MG63 (cell line): ENCODE measurements around the gene HSPA12A. TPM values are rescaled to one million over a fixed set of nuclear protein-coding genes. Genes with fewer than 3 reads are reported as not detected.

Experiments
- DNase-seq: peaks from one replicate; pipeline ENCODE4 v3.0.0-alpha.2; 2020
- H3K27me3 ChIP-seq: fragments of 250-450 bp; sonication (Bioruptor Pico); 2 replicates; pipeline ENCODE4 v1.5.1; 2020; ENCODE audit warnings: mild to moderate bottlenecking, moderate library complexity
- H3K36me3 ChIP-seq: fragments of 250-450 bp; sonication (Bioruptor Pico); 2 replicates; pipeline ENCODE4 v1.5.1; 2020; ENCODE audit warnings: mild to moderate bottlenecking, moderate library complexity
- H3K4me3 ChIP-seq: fragments of 250-450 bp; sonication (Bioruptor Pico); 2 replicates; pipeline ENCODE4 v1.5.1; 2020; ENCODE audit warnings: mild to moderate bottlenecking, moderate library complexity
- H3K9me3 ChIP-seq: fragments of 250-450 bp; sonication (Bioruptor Pico); 2 replicates; pipeline ENCODE4 v1.5.1; 2020; ENCODE audit warnings: mild to moderate bottlenecking, moderate library complexity
- total RNA-seq: library from RNA; depleted of rRNA; stranded (reverse); fragments of >200 nt; shearing (Covaris generic); gene quantifications from 2 replicates; pipeline ENCODE4 v1.2.3, GENCODE V29; 2014; ENCODE audit warnings: low replicate concordance

The HSPA12A gene
- total RNA-seq, 1 experiment from 2014 or later, result 2.8 TPM

DNA sequence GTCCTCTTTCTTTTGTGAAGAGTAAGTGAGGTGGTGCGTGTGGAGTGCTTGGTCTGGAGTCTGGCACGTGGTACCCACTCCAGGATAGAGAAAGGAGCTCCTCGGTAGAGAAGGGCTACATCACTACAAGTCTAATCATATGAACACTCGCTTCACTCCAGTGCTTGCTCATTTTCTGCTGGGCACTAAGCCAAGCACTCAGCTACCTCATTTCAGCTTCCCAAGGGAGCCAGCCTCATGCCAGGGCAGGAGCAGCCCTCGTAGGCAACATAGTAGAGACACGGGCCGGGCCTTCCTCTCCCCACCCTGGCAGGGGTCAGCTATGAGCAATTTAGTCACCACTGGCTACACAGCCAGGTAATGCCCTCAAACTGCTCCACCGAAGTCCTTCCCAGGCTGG is 11.4 kb upstream of the HSPA12A start:
- Histone ChIP-seq H3K36me3 (no peaks in the 10 kb centered on the region), H3K4me3 (no peak overlapping the region), H3K27me3 (no peaks in the 10 kb centered on the region), H3K9me3 (no peaks in the 10 kb centered on the region)
- DNase-seq, result no peak

DNA sequence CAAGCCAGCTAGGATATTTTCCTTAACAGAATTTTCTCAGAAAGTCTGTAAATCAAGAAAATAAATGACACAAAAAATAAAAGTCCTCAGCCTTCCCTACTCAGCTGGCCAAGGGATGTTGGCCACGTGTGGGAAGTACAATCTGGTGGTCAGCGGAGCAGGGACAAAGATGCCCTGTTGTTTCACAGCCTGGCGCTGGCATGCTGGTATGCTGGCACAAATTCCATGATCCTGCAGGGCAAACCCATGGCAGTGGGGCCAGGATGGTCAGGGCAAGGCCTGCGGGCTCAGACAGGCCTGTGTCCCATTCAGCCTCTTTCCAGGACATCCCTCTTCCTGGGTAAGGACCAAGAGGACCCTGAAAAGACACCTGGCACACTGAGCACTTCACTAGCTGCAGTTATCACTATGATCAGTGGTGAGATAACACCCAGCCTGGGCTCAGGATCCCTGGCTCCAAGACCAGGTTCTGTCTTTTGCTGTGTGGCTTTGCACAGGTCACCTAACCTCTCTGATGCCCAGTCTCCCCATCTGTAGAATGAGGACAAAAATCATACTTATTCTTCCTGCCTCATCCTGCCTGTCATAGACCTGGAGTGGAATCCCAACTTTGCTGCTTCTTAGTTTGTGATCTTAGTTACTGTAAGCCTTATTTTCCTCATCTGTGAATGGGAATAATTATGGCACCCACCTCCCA is 10.8 kb upstream of the HSPA12A start:
- Histone ChIP-seq H3K27me3 (no peaks in the 10 kb centered on the region), H3K4me3 (no peak overlapping the region), H3K36me3 (no peaks in the 10 kb centered on the region), H3K9me3 (no peaks in the 10 kb centered on the region)
- no peak for DNase-seq

DNA sequence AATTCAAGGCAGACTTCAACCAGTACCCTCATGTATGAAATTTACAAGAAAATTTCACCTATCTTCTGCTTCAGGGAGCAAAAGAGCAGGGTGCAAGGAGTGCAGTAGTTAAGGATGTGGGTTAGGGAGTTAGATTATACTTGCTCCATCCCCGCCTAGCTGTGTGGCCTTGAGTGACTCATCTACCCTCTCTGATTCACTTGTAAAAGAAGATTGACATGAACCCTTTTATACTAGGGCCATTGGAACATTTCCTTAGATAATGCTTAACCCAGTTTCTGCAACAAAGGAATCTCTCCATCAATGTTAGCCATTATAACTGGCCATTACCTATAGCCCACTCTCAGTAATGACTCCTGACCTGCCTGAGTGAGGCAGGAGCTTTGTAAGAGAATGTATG is 10.2 kb upstream of the HSPA12A start:
- Histone ChIP-seq H3K27me3 (no peaks in the 10 kb centered on the region), H3K4me3 (no peak overlapping the region), H3K9me3 (no peaks in the 10 kb centered on the region), H3K36me3 (no peaks in the 10 kb centered on the region)
- no peak for DNase-seq

DNA sequence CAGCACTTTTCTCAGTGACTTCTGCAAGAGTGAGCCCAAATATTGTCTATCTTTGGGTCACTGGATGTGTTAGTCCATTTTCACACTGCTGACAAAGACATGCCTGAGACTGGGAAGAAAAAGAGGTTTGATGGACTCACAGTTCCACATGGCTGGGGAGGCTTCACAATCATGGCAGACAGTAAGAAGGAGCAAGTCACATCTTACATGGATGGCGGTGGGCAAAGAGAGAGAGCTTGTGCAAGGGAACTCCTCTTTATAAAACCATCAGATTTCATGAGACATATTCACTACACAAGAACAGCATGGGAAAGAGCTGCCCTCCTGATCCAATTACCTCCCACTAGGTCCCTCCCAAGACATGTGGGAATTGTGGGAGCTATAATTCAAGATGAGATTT is 6.1 kb upstream of the HSPA12A start:
- DNase-seq, result no peak
- Histone ChIP-seq H3K9me3 (no peaks in the 10 kb centered on the region), H3K36me3 (no peaks in the 10 kb centered on the region), H3K4me3 (no peak overlapping the region), H3K27me3 (no peaks in the 10 kb centered on the region)

DNA sequence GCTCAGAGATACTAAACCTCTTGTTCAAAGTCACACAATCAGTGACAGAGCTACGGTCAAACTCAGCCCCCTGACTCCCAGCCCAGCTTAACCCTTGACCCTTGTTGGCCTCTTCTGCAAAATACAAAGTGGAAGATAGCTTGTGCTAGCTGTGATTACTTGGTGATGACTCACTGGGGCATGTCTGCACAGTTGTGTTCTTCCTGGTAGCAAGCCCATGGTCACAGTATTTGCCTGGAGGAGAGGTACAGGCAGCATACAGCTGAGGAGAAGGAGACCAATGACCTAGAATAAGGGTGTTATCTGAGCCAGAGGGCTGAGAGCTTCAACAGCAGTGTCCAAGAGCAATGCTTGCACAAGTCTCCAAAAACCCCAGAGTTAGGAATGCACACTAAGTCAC is 5.7 kb upstream of the HSPA12A start:
- H3K4me3 ChIP-seq, result no peak overlapping the region
- H3K27me3 ChIP-seq, result no peaks in the 10 kb centered on the region
- DNase-seq, result peak; percentile 64
- no peaks in the 10 kb centered on the region for H3K9me3 ChIP-seq
- H3K36me3 ChIP-seq, result no peaks in the 10 kb centered on the region

DNA sequence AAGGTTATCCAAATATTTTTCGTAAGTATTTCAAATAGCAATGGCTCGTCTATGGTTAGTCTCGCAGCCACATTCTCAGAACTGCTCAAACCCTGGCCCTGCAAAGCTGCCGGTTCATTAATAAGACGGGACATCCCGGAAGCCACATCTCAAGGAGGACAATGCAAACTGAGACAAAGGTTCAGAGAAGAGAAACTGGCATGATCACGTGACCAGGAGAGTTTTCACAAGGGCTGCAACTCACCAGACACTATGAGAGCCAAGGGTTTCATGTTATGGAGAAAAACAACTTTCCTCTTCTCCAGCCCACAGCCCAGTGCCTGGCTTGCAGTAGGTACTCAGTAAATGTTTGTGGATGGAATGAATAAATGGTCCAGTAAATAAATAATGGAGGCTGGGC is 5.0 kb upstream of the HSPA12A start:
- Histone ChIP-seq H3K9me3 (no peaks in the 10 kb centered on the region), H3K27me3 (no peaks in the 10 kb centered on the region), H3K4me3 (no peak overlapping the region), H3K36me3 (no peaks in the 10 kb centered on the region)
- no peak for DNase-seq

DNA sequence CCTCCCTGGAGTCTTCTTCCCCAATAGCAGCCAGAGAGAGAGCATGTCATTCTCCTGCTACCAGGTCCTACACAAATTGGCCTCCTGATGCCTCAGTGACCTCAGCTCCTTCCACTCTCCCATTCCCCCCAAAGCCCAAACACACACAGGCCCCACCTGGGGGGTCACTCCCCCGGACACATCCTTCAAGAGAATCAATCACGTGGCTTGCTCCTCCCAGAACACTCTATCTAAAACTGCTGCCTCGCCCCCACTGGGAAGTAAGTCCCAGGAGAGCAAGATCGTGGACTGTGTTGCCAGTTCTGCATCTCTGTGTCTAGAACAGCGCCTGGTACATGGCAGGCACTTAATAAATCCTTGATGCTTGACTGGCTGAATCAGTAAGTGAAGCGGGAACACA is 2.5 kb upstream of the HSPA12A start:
- Histone ChIP-seq H3K4me3 (no peak overlapping the region), H3K27me3 (no peaks in the 10 kb centered on the region), H3K36me3 (no peaks in the 10 kb centered on the region), H3K9me3 (no peaks in the 10 kb centered on the region)
- DNase-seq, result no peak

DNA sequence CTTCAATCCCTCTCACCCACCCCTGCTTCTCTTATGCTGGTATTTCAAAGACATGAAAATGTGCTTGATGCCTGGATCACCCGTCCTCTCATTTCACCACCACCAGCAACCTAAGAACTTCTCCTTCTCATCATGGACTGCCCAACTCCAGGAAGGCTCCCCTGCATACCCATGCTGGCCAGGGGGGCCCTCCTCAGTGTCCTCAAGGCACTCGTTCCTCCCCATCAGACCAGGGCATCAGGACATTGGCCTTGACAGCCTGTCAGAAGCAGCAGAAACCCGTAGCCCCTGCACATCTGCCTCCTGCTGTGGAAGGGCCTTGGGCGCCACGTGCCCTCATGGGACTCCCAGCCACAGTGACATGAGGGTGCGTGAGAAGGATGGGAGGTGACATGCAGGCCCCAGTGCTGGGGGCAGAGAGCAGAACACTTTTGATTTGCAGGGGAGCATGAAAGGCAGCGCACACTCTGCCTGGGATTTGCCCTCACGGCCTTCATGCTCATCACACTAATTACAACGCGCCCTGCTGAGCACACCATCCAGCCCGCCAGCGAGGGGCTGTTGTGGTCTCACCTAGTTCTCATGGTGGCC is 1.9 kb upstream of the HSPA12A start:
- no peaks in the 10 kb centered on the region for H3K27me3 ChIP-seq
- no peaks in the 10 kb centered on the region for H3K36me3 ChIP-seq
- no peaks in the 10 kb centered on the region for H3K9me3 ChIP-seq
- no peak for DNase-seq
- no peak overlapping the region for H3K4me3 ChIP-seq

DNA sequence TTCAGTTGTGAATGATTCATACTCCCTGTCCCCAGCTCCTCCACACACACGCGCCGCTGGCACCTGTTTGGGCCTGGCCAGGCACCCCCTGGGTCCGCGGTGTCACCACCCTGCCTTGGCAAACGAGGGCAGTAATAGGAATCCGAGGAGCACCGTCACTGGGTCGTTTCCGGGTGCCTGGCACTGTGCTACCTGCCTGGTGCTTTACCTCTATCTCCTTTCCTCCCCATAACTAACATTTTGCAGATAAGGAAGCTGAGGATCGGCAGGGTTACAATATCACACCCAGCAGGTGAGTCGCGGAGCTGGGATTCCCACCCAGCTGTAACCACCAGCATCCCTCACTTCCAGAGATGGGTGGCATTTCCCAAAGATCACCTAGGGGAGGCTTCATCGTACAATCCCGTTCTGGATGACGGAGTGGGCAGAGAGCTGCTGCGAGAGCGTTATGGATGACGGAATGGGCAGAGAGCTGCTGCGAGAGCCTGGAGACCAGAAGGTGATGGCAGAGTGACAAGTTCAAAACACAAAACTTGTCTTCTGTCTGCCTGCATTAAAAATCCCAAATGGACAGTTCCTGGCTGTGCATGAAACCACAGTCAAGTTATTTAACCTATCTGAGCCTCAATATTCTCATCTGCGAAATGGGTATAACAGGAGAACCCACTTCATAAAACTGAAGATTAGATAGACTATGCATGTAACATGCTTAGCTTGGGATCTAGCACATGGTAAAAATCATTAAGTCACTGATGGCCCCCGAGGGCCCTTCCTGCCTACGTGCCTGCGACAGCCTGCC is 1.1 kb upstream of the HSPA12A start:
- H3K4me3 ChIP-seq, result peak overlapping the region; percentile 60
- no peaks in the 10 kb centered on the region for H3K9me3 ChIP-seq
- no peak for DNase-seq
- H3K36me3 ChIP-seq, result no peaks in the 10 kb centered on the region
- no peaks in the 10 kb centered on the region for H3K27me3 ChIP-seq

DNA sequence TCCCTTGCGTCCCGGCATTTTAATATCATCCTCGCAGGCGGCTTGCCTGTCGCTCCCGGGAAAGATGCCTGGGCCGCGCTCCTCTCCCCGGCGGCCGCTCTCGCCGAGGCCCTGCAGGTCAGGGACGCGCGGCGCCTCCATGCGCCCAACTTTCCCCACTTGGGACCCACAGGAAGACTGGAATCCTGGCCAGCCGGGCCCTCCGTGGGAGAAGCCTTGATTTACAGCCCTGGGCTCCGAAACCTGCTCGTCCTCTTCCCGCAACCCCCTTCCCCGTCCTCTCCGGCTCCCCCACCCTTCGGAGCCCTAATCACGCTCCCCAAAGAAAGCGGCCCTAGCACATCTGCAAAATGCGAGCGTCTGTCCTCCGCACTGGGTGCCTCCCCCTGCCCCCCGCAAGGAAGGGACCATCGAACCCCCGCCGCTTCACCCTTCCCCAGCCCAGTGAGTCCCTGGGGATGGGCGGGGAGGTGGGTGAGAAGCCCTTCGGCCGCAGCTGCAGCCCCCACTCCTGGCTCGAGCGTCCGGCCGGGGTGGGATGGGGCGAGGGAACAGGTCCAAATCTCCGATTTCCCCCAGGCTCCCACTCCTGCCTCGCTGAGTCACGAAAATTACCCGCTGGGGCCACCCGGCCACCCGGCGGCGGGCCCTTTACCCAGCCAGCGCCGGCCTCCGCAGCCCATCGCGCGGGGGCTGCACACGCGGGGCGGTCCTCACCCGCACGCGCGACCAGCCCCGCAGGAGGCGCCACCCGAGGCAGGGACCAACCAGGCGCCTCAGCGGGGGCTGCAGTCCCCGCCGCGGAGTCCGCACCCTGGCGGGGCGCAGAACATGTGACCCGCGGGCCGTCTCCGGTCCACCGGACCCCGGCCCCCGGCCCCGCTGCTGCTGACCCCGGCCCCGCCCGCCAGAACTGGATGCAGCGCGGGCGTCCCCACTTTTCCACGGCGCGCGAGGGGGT is 695 bp downstream of the HSPA12A start:
- Histone ChIP-seq H3K9me3 (no peaks in the 10 kb centered on the region), H3K36me3 (no peaks in the 10 kb centered on the region), H3K4me3 (peak overlapping the region; percentile 60), H3K27me3 (no peaks in the 10 kb centered on the region)
- DNase-seq, result peak; percentile 38

DNA sequence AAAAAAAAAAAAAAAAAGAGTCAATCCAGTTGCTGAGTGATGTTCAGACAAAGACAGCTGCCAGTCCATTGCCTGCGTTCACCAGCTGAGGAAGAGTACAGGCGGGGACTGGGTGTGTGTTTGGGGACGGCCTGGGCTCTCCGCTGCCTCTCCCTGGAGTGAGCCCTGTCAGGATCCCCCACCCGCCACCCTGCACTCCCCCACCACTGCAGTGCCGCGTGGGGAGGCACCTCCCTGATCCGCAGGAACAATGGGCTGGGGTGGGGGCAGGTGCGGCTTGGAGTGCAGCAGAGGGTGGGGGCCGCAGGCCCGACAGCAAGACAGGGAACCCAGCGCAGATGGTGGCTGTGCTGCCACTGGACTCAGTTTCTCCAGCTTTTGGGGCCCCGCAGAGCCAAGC is 1.4 kb downstream of the HSPA12A start:
- H3K27me3 ChIP-seq, result no peaks in the 10 kb centered on the region
- H3K9me3 ChIP-seq, result no peaks in the 10 kb centered on the region
- H3K36me3 ChIP-seq, result no peaks in the 10 kb centered on the region
- no peak for DNase-seq
- peak overlapping the region; percentile 60 for H3K4me3 ChIP-seq

DNA sequence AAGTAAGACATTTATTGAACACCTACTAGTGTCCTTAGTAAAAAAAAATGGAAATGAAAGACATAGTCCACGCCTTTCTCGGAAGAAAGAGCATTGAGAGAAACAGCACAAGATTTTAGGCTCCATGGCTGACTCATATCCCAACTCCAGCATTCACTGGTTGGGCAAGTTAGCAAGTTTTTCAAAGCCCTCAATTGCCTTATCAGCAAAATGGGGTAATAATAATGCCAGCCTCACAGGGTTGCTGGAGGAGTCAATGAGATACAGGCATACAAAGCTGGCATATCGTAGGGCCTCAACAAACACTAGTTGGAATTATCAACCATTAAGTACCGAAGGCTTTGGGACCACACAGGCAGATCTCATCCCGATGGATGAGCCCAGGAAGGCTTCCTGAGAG is 4.0 kb downstream of the HSPA12A start:
- Histone ChIP-seq H3K9me3 (no peaks in the 10 kb centered on the region), H3K4me3 (no peak overlapping the region), H3K36me3 (no peaks in the 10 kb centered on the region), H3K27me3 (no peaks in the 10 kb centered on the region)
- no peak for DNase-seq

DNA sequence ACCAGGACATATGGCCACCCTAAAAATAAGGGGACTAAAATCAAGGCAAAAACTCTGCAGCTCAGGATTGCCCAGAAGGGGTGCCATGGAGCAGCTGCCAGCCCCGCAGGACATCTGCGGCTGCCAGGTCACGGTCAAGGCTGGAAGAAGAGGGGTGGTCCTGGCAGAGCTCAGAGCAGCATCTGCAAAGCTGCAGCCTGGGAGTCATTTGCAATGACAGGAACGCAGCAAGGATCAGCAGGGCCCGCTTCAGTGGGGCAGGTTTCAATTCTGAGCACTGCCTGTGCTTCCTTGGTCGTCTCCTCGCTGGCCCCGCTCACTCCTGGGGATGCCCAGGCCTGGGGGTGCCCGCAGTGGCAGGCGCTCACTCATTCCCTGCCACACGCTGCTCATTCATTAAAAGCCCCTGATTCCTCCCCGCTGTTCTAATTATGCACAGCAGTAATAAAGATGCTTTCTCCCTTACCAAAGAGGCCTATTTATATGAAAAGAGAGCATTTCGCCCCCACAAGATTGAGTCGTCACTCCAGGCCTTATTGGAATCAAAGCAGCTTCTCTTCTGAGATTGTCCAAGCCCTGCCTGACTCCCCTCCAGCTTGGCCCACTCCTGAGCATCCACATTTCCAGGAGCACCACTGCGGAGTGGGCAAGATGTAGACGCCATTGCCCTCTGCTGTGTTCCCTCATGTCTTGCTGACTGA is 4.6 kb downstream of the HSPA12A start:
- Histone ChIP-seq H3K9me3 (no peaks in the 10 kb centered on the region), H3K4me3 (no peak overlapping the region), H3K36me3 (no peaks in the 10 kb centered on the region), H3K27me3 (no peaks in the 10 kb centered on the region)
- no peak for DNase-seq

DNA sequence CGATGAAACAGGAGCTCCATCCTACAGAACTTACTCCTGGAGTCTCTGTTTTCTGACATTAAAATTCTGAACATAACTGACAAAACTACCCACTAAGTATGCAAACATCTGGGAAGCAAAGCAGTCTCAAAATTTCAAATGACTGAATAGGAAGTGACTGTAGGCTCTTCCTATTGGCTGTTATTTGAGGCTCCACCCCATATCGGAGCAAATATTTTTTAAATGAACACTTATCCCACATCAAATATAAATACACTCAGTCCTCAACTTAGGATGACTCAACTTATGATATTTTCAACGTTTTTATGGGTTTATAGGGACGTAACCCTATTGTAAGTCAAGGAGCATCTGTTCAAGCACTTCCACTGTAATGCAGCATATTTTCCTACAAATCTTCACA is 8.8 kb downstream of the HSPA12A start:
- DNase-seq, result no peak

DNA sequence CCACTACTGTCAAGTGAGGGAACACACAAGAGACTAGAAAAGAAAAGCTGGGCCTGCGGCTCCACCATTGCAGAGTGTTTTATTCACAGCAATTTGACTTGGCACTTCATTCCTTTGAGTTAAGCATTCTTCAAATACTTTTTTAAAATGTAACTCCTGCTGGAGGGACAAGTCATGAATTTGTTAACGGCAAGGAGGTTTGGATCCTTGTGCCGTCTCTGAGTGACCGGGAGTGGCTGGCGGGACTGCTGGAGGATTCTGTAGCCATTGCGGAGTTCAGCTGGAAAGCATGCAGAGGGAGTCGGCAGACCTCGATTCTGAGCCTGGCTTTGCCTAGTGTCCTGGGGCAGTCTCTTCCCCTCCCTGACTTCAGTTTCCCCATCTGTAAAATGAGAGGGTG is 9.8 kb downstream of the HSPA12A start:
- DNase-seq, result no peak
- H3K27me3 ChIP-seq, result no peaks in the 10 kb centered on the region
- no peak overlapping the region for H3K4me3 ChIP-seq
- H3K36me3 ChIP-seq, result no peaks in the 10 kb centered on the region
- no peaks in the 10 kb centered on the region for H3K9me3 ChIP-seq

More for the DNA sequence above, 8.8 kb downstream of the HSPA12A start:
- Histone ChIP-seq H3K4me3 (no peak overlapping the region), H3K9me3 (no peaks in the 10 kb centered on the region), H3K36me3 (no peaks in the 10 kb centered on the region), H3K27me3 (no peaks in the 10 kb centered on the region)
